Ecto neural progenitor cell (in vitro differentiated cells): ENCODE results near the gene DHRS9.
"Not testable (repeated sequence)": the region's sequence is repeated elsewhere in the genome, so short reads cannot be mapped to it uniquely, and the experiment has no call there.

Source experiments
- DNase-seq: peaks from one replicate; pipeline ENCODE4 v3.0.0-alpha.2; 2018; ENCODE audit warnings: low spot score

Gene DHRS9

DNA sequence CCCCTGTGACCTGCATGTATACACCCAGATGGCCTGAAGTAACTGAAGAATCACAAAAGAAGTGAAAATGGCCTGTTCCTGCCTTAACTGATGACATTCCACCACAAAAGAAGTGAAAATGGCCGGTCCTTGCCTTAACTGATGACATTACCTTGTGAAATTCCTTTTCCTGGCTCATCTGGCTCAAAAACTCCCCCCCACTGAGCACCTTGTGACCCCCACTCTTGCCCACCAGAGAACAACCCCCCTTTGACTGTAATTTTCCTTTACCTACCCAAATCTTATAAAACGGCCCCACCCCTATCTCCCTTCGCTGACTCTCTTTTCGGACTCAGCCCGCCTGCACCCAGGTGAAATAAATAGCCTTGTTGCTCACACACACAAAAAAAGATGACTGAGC lies 67.1 kb downstream of the DHRS9 start:
- DNase-seq = not testable (repeated sequence)

DNA sequence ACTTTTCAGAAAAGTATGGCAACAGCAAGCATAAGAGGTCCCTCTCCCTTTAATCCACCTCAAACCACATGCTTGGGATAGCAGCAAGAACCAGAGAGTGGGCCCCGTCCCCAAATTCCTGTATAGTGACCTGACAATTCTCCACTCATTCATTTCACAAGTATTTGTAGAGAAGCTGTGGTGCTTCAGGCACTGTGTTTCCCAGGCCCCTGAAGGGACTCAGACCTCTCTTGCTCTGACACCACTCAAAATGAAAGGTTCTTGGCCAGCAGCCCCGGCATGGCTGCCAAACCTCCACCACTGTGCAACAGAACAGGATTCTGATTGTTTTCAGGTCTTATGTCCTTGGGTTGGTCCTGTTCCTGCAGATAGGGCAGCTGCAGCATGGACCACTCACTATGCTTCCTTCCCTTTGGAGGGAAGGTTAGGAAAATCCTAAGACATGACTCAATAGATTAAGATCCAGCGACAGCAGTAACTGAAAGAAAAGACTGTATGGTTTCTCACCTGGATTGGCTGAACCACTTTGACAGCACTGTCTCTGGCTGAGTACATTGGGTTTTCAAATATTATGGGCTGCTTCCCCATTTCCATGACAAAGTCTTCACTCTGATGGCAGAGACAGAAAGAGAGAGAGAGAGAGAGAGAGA lies 67.6 kb downstream of the DHRS9 start:
- DNase-seq = no peak

DNA sequence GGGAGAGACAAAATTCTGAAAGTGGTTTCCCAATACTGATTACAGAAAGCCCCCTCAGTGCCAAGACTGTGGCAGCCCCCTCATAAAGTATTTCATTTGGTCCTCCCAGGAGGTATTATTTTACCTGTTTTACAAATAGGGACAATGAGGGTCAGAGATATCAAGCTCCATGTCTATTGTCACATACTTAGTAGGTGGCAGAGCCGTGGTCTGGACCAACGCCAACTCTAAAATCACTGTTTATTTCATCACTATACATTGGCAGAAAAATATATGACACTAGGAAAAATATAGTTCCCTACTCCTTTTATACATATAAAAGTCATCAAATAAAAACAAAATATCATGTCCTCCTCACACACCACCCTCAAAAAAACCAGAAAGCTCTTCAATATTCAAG lies 68.6 kb downstream of the DHRS9 start:
- DNase-seq = no peak

DNA sequence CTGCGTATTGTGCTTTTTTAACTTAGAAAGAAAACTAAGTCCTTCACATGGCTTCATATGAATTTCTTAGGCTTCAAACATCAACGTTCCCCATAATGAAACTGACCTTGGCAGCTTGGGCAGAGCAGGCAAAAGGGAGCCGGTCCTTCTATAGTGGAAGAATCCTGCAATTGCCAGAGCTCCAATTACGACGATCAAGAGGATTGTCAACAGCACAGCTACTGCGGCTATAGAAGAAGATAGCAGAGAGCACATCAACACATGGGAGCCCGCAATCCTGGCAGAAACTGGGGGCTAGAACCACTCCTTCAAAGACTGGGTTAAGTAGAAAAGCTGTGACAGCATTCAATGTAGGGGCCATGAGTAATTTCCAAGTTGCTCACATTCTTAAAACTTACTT lies 69.8 kb downstream of the DHRS9 start:
- DNase-seq = no peak

DNA sequence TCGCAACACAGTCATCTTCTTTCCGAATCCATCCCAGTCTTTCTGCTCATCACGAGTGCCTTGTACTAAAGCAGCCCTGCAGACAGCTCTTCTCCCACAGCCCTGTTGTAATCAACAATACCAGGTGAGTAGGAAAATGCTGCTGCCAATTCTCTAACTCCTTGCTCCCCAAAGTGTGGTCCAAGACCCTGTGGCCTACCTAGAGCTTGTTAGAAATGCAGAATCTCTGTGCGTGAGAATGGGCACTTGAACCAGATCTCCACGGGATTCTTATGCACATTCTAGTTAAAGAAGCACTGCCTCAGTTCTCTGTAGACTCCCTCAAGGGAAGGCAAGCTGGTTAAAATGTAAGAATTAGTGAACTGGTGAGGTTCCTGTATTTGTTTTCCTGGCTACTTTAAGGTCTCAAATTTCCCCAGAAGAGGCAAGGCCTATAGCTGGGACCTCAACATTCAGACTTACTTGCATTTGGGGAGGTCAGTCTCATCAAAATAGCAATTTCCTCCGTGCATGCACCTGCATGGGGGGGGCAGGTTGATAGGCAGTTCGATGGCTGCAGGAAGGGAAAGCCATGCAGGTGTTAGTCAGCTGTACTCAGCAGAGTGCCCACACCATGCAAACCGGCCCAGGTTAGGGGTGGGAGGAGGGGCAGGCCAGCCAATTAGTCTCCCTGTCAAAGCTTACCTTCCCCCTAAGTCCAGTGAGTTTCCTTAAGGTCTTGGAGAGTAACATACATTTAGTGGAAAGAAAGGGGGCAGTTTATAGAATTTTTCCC lies 70.8 kb downstream of the DHRS9 start:
- no peak for DNase-seq

DNA sequence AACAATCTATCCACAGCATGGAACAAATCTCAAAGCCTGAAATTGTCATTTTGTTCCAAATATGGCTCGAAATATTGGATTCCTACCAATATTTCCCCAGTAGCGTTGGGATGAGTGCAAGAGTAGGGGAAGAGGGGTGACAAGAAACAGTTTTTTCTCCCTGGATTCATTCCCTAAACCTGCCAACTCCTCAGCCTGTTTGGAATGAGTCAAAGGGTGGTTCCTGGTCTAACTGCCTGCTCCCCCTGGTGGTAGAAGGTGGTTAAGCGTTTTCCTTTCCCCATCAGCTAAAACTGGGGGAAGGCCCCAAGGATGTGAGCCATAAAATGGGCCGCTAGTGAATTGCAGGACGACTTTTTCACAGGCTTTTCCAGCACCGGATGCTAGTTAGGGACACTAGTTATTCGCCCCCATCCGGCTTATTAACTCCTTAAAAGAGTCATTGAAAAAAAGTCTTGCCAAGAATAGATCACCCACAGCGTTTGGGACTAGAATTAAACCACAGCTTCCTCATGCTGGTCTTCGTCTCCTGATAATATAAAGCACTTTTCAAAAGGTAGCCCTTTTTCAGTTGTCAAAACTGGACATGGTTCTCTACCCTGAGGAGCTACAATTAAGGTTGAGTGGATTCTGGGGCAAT lies 72.5 kb downstream of the DHRS9 start:
- peak; percentile 74 for DNase-seq

DNA sequence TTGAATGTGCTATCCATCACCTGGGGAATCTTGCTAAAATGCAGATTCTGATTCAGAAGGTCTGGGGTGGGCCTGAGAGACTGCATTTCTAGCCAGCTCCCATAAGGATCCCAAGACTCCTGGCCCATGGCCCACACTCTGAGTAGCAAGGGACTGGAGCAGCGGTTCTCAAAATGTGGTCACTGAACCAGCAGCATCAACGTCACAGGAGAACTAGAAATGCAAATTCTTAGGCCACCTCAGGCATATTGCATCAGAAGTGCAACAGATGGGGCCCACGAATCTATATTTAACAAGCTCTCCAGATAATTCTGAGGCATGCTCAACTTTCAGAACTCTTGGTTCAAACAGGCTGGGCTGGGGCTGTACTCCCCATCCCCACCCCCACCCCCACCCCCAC lies 74.6 kb downstream of the DHRS9 start:
- DNase-seq = no peak
